K562 (cell line): Measurements from ENCODE around the gene SEC61G. TPM values are rescaled to one million over a fixed set of nuclear protein-coding genes. Genes with fewer than 3 reads are reported as not detected.
A peak's percentile ranks its signal among the peaks of the same experiment; 100 is the strongest.

ENCODE experiments used
- ATAC-seq: fragments of 200-7000 bp; cut with Tn5 transposase; 3 replicates; pipeline ENCODE4 v1.9.1; 2020; ENCODE audit warnings: moderate library complexity
- BruUV-seq: library from RNA; stranded (reverse); fragments of 400-500 nt; replicated peaks from 2 replicates; lab custom pipeline; 2021; lab: Mats Ljungman, UMichigan
- CTCF ChIA-PET: fragments of 300-600 bp; formaldehyde crosslinking; extraction: SDS; loops from one replicate; lab custom pipeline; 2021; ENCODE audit warnings: low intra/inter-chr PET ratio; lab: Yijun Ruan, JAX
- POLR2A ChIA-PET: fragments of 300-600, 350-650 bp; sonication (Branson Sonifier 250); formaldehyde crosslinking; extraction: SDS; loops from one replicate; lab custom pipeline; 2021; ENCODE audit warnings: antibody characterized with exemption, inconsistent platforms; lab: Yijun Ruan, JAX
- DNase-seq, 4 experiments: peaks; one replicate each; pipeline versions ENCODE4 v3.0.0 to v3.0.0-alpha.2; 2011 to 2018; ENCODE audit warnings: low spot score in 3 of 4, mixed read lengths in 3 of 4; ENCODE audit errors: extremely low read depth in 1 of 4
- FAIRE-seq: peaks from 2 replicates; lab custom pipeline; 2011; peaks lifted over from hg19 to GRCh38; lab: Jason Lieb, UNC
- H2AFZ ChIP-seq: 2 replicates; pipeline ENCODE4 v1.6.0; 2011; ENCODE audit warnings: low read depth, low read length, control low read depth, inconsistent platforms
- H3K27ac ChIP-seq: fragments of 200-600 bp; 3 replicates; pipeline ENCODE4 v1.8.0; 2011; ENCODE audit warnings: low read depth, mild to moderate bottlenecking, control low read depth, inconsistent platforms, low read length, moderate library complexity, mixed read lengths; ENCODE audit errors: extremely low read depth
- H3K27me3 ChIP-seq, 2 experiments: fragments of 300-600 bp in 1 of 2; 2 replicates in 1 of 2; 3 replicates in 1 of 2; pipeline versions ENCODE4 v1.6.0 to v1.8.0; 2011; ENCODE audit warnings: inconsistent platforms in 2 of 2, low read length in 2 of 2, mild to moderate bottlenecking in 1 of 2, mixed read lengths in 1 of 2, moderate library complexity in 1 of 2; ENCODE audit not compliant: control insufficient read depth in 2 of 2, insufficient read depth in 2 of 2
- H3K36me3 ChIP-seq: fragments of 300-600 bp; 3 replicates; pipeline ENCODE4 v1.8.0; 2011; ENCODE audit warnings: mild to moderate bottlenecking, low read length, inconsistent platforms; ENCODE audit not compliant: control insufficient read depth, insufficient read depth
- H3K4me1 ChIP-seq, 2 experiments: fragments of 200-600 bp in 1 of 2; replicated peaks in 1 of 2; 2 replicates in 1 of 2; 3 replicates in 1 of 2; pipeline versions ENCODE4 v1.5.1 to v1.8.0; 2011; ENCODE audit warnings: inconsistent platforms in 2 of 2, low read length in 2 of 2, mild to moderate bottlenecking in 1 of 2, mixed read lengths in 1 of 2, moderate library complexity in 1 of 2; ENCODE audit not compliant: control insufficient read depth in 2 of 2, insufficient read depth in 2 of 2
- H3K4me2 ChIP-seq: 2 replicates; pipeline ENCODE4 v1.6.1; 2011; ENCODE audit warnings: low read length, control low read depth, inconsistent platforms, mixed read lengths; ENCODE audit not compliant: insufficient read depth
- H3K4me3 ChIP-seq: fragments of 200-600 bp; sonication (generic), shearing (Covaris generic); 2 replicates; pipeline ENCODE4 v1.5.1; 2016; ENCODE audit warnings: control low read depth, inconsistent platforms
- H3K79me2 ChIP-seq: fragments of 200-600 bp; 3 replicates; pipeline ENCODE4 v1.8.0; 2011; ENCODE audit warnings: low read length, inconsistent platforms; ENCODE audit not compliant: control insufficient read depth, insufficient read depth
- H3K9ac ChIP-seq, 2 experiments: 2 replicates each; pipeline versions ENCODE4 v1.6.0 to v1.6.1; 2011; ENCODE audit warnings: low read depth in 2 of 2, low read length in 2 of 2, control low read depth in 1 of 2, inconsistent platforms in 1 of 2, mild to moderate bottlenecking in 1 of 2, mixed read lengths in 1 of 2; ENCODE audit not compliant: insufficient read depth in 1 of 2
- H3K9me1 ChIP-seq: one replicate; pipeline ENCODE4 v1.6.0; 2011; ENCODE audit warnings: inconsistent platforms, mild to moderate bottlenecking, low read length, moderate library complexity; ENCODE audit not compliant: control insufficient read depth, insufficient read depth
- H3K9me3 ChIP-seq: replicated peaks from 2 replicates; pipeline ENCODE4 v1.5.1; 2011; ENCODE audit warnings: low read depth, low read length, inconsistent platforms; ENCODE audit not compliant: control insufficient read depth, insufficient read depth
- H4K20me1 ChIP-seq: replicated peaks from 2 replicates; pipeline ENCODE4 v1.6.1; 2011; ENCODE audit warnings: low read length, inconsistent platforms, mixed read lengths; ENCODE audit not compliant: control insufficient read depth, insufficient read depth
- CEBPG ChIP-seq, 3 experiments: fragments of 200-800 bp in 1 of 3; sonication (Bioruptor generic) in 1 of 3; sonication (generic) in 1 of 3; formaldehyde crosslinking in 1 of 3; IDR thresholded peaks in 2 of 3; conservative IDR thresholded peaks in 1 of 3; 2 replicates each; pipeline versions ENCODE4 v1.6.1 to v1.8.0; 2016 to 2022; ENCODE audit warnings: missing compliant biosample characterization in 2 of 3, missing genetic modification characterization in 2 of 3, mild to moderate bottlenecking in 1 of 3, missing genetic modification reagents in 1 of 3
- ESRRB ChIP-seq: fragments of 250-450 bp; sonication (Bioruptor Pico); IDR thresholded peaks from 2 replicates; pipeline ENCODE4 v1.5.0; 2020; ENCODE audit warnings: mild to moderate bottlenecking, moderate library complexity, borderline replicate concordance
- whole genome bisulfite sequencing: fragments of 100-300 bp; shearing (Covaris generic); methylation state at CpG from one replicate; pipeline ENCODE4 v1.1.6; 2016; ENCODE audit warnings: low coverage, mixed read lengths; ENCODE audit not compliant: insufficient coverage; ENCODE audit errors: missing lambda C conversion rate; 5-methylcytosine and 5-hydroxymethylcytosine counted together
- in situ Hi-C: fragments of 300-500 bp; cut with MboI; formaldehyde crosslinking; loops from 4 replicates; pipeline ENCODE4 v1.15.0; 2018; ENCODE audit warnings: inconsistent platforms, mixed read lengths
- intact Hi-C: fragments of 100-400 bp; cut with micrococcal nuclease; formaldehyde crosslinking; loops from 2 replicates; pipeline ENCODE4 v1.14.2; 2022
- polyA plus RNA-seq, 8 experiments: library from polyadenylated mRNA; depleted of rRNA in 4 of 8; stranded (reverse) in 5 of 8; unstranded in 3 of 8; fragments of >200 nt; fragmentation: Nextera tagmentation in 2 of 8; fragmentation: Illumina TruSeq in 1 of 8; extraction: Ambion mirVana in 2 of 8; extraction: Trizol in 1 of 8; gene quantifications; 2 replicates each; pipeline versions ENCODE4 v1.2.1 to v1.2.3, GENCODE V29; 2011 to 2014; ENCODE audit warnings: inconsistent platforms in 1 of 8, missing spikeins in 1 of 8
- total RNA-seq, 7 experiments: library from RNA; depleted of rRNA in 6 of 7; stranded (reverse); fragments of >200 nt in 6 of 7; fragmentation: Illumina TruSeq in 2 of 7; extraction: Trizol in 2 of 7; gene quantifications; 2 replicates each; pipeline versions ENCODE4 v1.2.1 to v1.2.3, GENCODE V29; 2011 to 2021; ENCODE audit warnings: low replicate concordance in 1 of 7
- TF ChIP-seq, protein P1 (sequence below): fragments of 450-650 bp; IDR thresholded peaks from 2 replicates; pipeline ENCODE4 v1.7.0; 2016; ENCODE audit warnings: borderline replicate concordance
- TF ChIP-seq, protein P2 (sequence below), 2 experiments: fragments of 450-650 bp in 1 of 2; sonication (generic) in 1 of 2; formaldehyde crosslinking in 1 of 2; IDR thresholded peaks in 1 of 2; conservative IDR thresholded peaks in 1 of 2; 2 replicates each; pipeline versions ENCODE4 v1.6.1 to v1.8.1; 2016 to 2023; ENCODE audit warnings: mild to moderate bottlenecking in 2 of 2, moderate library complexity in 2 of 2, inconsistent platforms in 1 of 2, missing genetic modification reagents in 1 of 2

Gene SEC61G
- total and polyA plus RNA-seq, 9 of the 15 experiments (the other 6 are each of a cell fraction or from before 2014, with no cell fraction given), result 138 to 565 (median 223) TPM

DNA sequence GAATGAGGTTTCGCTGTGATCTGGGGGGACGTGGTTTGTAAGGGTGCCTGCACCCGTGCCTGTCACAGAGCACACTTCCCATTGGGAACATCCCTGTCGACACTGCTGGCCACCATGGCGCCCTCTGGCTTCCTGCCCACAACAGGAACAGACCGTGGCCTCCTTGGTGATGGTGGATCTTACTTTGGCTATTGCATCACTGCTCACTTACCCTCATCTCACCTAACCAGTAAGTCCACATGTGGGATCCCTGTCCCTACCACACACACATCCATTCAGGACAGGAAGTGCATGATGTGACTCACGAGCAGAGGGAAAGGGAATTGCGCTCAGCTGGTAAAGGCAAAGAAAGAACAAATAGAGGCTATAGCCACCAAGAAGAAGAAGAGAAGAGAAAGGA lies 26.2 kb upstream of the SEC61G start:
- Histone ChIP-seq H3K9me1 (no peaks in the 10 kb centered on the region), H3K79me2 (no peaks in the 10 kb centered on the region), H3K9ac (no peak overlapping the region), H3K27ac (no peak overlapping the region), H2AFZ (no peak overlapping the region), H3K9me3 (no peaks in the 10 kb centered on the region), H3K4me1 (no peaks in the 10 kb centered on the region), H3K36me3 (no peaks in the 10 kb centered on the region), H3K4me2 (no peak overlapping the region), H3K27me3 (peaks cover 4 to 34% of the 10 kb centered on the region in 2 experiments; a peak in 4 of 5 replicates), H3K4me3 (no peak overlapping the region), H4K20me1 (no peaks in the 10 kb centered on the region)
- BruUV-seq, result no TSS peak
- intact Hi-C loops (loop anchor here (5.0 kb wide), 1 partner anchor 57 kb away; no protein-coding TSS in a partner anchor), in situ Hi-C loops (loop anchor here (5.0 kb wide), 1 partner anchor 467 kb away; no protein-coding TSS in a partner anchor)
- FAIRE-seq, result no peak
- WGBS, result 0% methylated on average over 8 of the region's 8 CpGs
- no peak for ATAC-seq
- ChIA-PET CTCF (interaction anchor here (0.7 kb wide), 1 partner anchor 332 kb away, joined by 3 read pairs; no protein-coding TSS in a partner anchor), POLR2A (no interaction called here)
- DNase-seq, result no peak
- TF ChIP-seq CEBPG (CRISPR knock-in tag; IDR thresholded peaks at IDR 0.05), result no peak
- TF ChIP-seq CEBPG (tag; conservative IDR thresholded peaks at IDR 0.05 in 1 of 2, IDR thresholded peaks at IDR 0.05 in 1 of 2), result peak; percentile 8 to 32; a peak in 1 of 4 replicates
- TF ChIP-seq, protein P1, sequence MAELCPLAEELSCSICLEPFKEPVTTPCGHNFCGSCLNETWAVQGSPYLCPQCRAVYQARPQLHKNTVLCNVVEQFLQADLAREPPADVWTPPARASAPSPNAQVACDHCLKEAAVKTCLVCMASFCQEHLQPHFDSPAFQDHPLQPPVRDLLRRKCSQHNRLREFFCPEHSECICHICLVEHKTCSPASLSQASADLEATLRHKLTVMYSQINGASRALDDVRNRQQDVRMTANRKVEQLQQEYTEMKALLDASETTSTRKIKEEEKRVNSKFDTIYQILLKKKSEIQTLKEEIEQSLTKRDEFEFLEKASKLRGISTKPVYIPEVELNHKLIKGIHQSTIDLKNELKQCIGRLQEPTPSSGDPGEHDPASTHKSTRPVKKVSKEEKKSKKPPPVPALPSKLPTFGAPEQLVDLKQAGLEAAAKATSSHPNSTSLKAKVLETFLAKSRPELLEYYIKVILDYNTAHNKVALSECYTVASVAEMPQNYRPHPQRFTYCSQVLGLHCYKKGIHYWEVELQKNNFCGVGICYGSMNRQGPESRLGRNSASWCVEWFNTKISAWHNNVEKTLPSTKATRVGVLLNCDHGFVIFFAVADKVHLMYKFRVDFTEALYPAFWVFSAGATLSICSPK, result no peak
- TF ChIP-seq, protein P2, sequence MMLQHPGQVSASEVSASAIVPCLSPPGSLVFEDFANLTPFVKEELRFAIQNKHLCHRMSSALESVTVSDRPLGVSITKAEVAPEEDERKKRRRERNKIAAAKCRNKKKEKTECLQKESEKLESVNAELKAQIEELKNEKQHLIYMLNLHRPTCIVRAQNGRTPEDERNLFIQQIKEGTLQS (IDR thresholded peaks at IDR 0.05), result peak; percentile 50
- TF ChIP-seq, protein P2 (CRISPR knock-in tag; conservative IDR thresholded peaks at IDR 0.05), result no peak
- no peak for TF ChIP-seq ESRRB (CRISPR knock-in tag)
